Glutamatergic neuron (in vitro differentiated cells): ENCODE results near the gene RTL10. TPM values are rescaled to one million over a fixed set of nuclear protein-coding genes. Genes with fewer than 3 reads are reported as not detected.

Source experiments
- DNase-seq: peaks from one replicate; pipeline ENCODE4 v3.0.0; 2022
- H3K27ac Mint-ChIP-seq: one replicate; pipeline ENCODE4 v1.8.0; 2020; ENCODE audit warnings: mild to moderate bottlenecking, mixed read lengths, inconsistent platforms; ENCODE audit not compliant: unreplicated experiment
- H3K27me3 Mint-ChIP-seq: one replicate; pipeline ENCODE4 v1.8.0; 2020; ENCODE audit warnings: mild to moderate bottlenecking, moderate library complexity, mixed read lengths, inconsistent platforms; ENCODE audit not compliant: unreplicated experiment
- H3K36me3 Mint-ChIP-seq: one replicate; pipeline ENCODE4 v1.8.0; 2020; ENCODE audit warnings: mild to moderate bottlenecking, mixed read lengths, inconsistent platforms; ENCODE audit not compliant: unreplicated experiment
- H3K4me1 Mint-ChIP-seq: one replicate; pipeline ENCODE4 v1.8.0; 2020; ENCODE audit warnings: mild to moderate bottlenecking, low read depth, mixed read lengths, inconsistent platforms; ENCODE audit not compliant: unreplicated experiment
- H3K4me3 Mint-ChIP-seq: one replicate; pipeline ENCODE4 v1.8.0; 2020; ENCODE audit warnings: mild to moderate bottlenecking, mixed read lengths, inconsistent platforms; ENCODE audit not compliant: unreplicated experiment
- H3K9me3 Mint-ChIP-seq: one replicate; pipeline ENCODE4 v1.8.0; 2020; ENCODE audit warnings: mild to moderate bottlenecking, moderate library complexity, mixed read lengths, inconsistent platforms; ENCODE audit not compliant: unreplicated experiment
- CTCF ChIP-seq: fragments of 200-600 bp; sonication (generic); IDR thresholded peaks from one replicate; pipeline ENCODE4 v1.5.0; 2021; ENCODE audit not compliant: partially characterized antibody, unreplicated experiment
- total RNA-seq: library from RNA; stranded (reverse); fragmentation: NEBNext Ultra II Directional; extraction: Animal tissue kit (Norgen Biotek cat#: 25700); gene quantifications from one replicate; pipeline ENCODE4 v1.2.1, GENCODE V29; 2021; ENCODE audit not compliant: unreplicated experiment

Gene RTL10
- total RNA-seq, 1 donor from 2014 or later = 12.1 TPM

DNA sequence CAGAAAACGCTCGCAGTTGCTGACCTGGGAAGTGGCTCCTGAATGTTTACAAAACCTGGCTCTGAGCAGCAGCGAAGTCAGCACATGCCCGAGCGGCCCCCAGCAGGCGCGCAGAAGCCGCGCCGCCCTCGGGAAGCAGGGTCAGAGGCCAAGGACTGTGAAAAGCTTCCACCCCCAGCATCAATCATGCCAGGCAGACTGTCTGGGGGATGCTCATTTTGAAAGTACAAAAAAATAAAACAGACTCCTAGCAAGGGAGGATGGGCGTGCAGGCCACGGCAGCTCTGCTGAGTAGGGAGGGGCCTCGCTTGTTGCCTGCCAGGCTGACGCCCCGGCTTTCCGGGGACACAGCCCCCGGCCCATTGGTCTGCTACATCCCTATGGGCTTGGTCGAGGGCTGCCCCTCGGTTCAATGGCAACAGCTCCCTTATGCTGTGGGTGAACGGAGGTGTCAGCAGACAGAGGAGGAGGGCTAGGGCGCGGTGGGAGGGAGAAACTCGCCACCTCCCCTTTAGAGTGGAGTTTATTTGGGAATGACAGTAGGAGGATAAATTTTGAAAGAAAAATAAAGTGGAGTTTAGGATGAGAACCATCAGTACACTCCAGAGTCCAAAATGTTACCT is 37.7 kb upstream of the RTL10 start:
- Mint-ChIP-seq H3K9me3 (peaks cover 3% of the 10 kb centered on the region), H3K27me3 (peaks cover 3% of the 10 kb centered on the region), H3K4me1 (peaks cover 2% of the 10 kb centered on the region), H3K36me3 (no peaks in the 10 kb centered on the region), H3K4me3 (no peak overlapping the region), H3K27ac (no peak overlapping the region)
- no peak for TF ChIP-seq CTCF
- DNase-seq = no peak

GRCh38 chr22:19891317-19892256 is 36.9 kb upstream of the RTL10 start:
- Mint-ChIP-seq H3K27me3 (peaks cover 9% of the 10 kb centered on the region), H3K4me3 (no peak overlapping the region), H3K36me3 (no peaks in the 10 kb centered on the region), H3K27ac (no peak overlapping the region), H3K9me3 (peaks cover 4% of the 10 kb centered on the region), H3K4me1 (peaks cover 2% of the 10 kb centered on the region)
- DNase-seq = no peak
- TF ChIP-seq CTCF = no peak

GRCh38 chr22:19890502-19891316 is 36.0 kb upstream of the RTL10 start:
- peaks cover 4% of the 10 kb centered on the region for H3K9me3 Mint-ChIP-seq
- peaks cover 4% of the 10 kb centered on the region for H3K4me1 Mint-ChIP-seq
- H3K27me3 Mint-ChIP-seq = peaks cover 5% of the 10 kb centered on the region
- H3K27ac Mint-ChIP-seq = no peak overlapping the region
- H3K36me3 Mint-ChIP-seq = no peaks in the 10 kb centered on the region
- no peak for TF ChIP-seq CTCF
- DNase-seq = no peak
- H3K4me3 Mint-ChIP-seq = no peak overlapping the region

GRCh38 chr22:19889951-19890350 is 35.3 kb upstream of the RTL10 start:
- no peak overlapping the region for H3K27ac Mint-ChIP-seq
- TF ChIP-seq CTCF = no peak
- no peak overlapping the region for H3K4me3 Mint-ChIP-seq
- H3K9me3 Mint-ChIP-seq = peaks cover 4% of the 10 kb centered on the region
- no peak for DNase-seq
- peaks cover 7% of the 10 kb centered on the region for H3K27me3 Mint-ChIP-seq
- peaks cover 6% of the 10 kb centered on the region for H3K4me1 Mint-ChIP-seq
- no peaks in the 10 kb centered on the region for H3K36me3 Mint-ChIP-seq
